Kidney (tissue), 14 donors: Measurements from ENCODE around the gene RDH14. TPM values are rescaled to one million over a fixed set of nuclear protein-coding genes. Genes with fewer than 3 reads are reported as not detected.

Source experiments
- DNase-seq, 5 donors: peaks; one replicate each; pipeline ENCODE4 v3.0.0-alpha.2; 2013 to 2020
- FAIRE-seq: peaks from 2 replicates; lab custom pipeline; 2012; peaks lifted over from hg19 to GRCh38; lab: Jason Lieb, UNC
- H3K27ac ChIP-seq, 2 donors: one replicate each; pipeline ENCODE4 v1.7.0; 2013; ENCODE audit warnings: low read depth in 2 of 2, low read length in 2 of 2, inconsistent platforms in 1 of 2
- H3K27me3 ChIP-seq: one replicate; pipeline ENCODE4 v1.7.1; 2013; ENCODE audit warnings: low read length, inconsistent platforms; ENCODE audit not compliant: control insufficient read depth, insufficient read depth
- H3K36me3 ChIP-seq, 3 donors: one replicate each; pipeline versions ENCODE4 v1.7.0 to v1.7.1; 2013; ENCODE audit warnings: low read length in 3 of 3, control low read depth in 1 of 3, inconsistent platforms in 1 of 3; ENCODE audit not compliant: insufficient read depth in 3 of 3, control insufficient read depth in 2 of 3
- H3K4me1 ChIP-seq, 3 donors: one replicate each; pipeline versions ENCODE4 v1.7.0 to v1.7.1; 2013; ENCODE audit warnings: low read length in 3 of 3, inconsistent platforms in 1 of 3, low read depth in 1 of 3; ENCODE audit not compliant: control insufficient read depth in 2 of 3, insufficient read depth in 2 of 3
- H3K4me3 ChIP-seq, 3 donors: one replicate each; pipeline versions ENCODE4 v1.7.0 to v1.8.1; 2013; ENCODE audit warnings: low read length in 3 of 3, control low read depth in 1 of 3, inconsistent platforms in 1 of 3
- H3K9ac ChIP-seq, 3 donors: one replicate each; pipeline versions ENCODE4 v1.7.0 to v1.7.1; 2013; ENCODE audit warnings: low read length in 3 of 3, control low read depth in 1 of 3, inconsistent platforms in 1 of 3
- H3K9me3 ChIP-seq, 3 donors: one replicate each; pipeline versions ENCODE4 v1.7.0 to v1.7.1; 2013; ENCODE audit warnings: low read length in 3 of 3, control low read depth in 1 of 3, inconsistent platforms in 1 of 3; ENCODE audit not compliant: control insufficient read depth in 2 of 3, insufficient read depth in 1 of 3
- CTCF ChIP-seq: IDR thresholded peaks from 3 replicates; pipeline ENCODE4 v1.5.1; 2012; ENCODE audit warnings: mild to moderate bottlenecking, moderate library complexity, borderline replicate concordance; ENCODE audit not compliant: insufficient read depth; ENCODE audit errors: extremely low read depth
- intact Hi-C: fragments of 100-400 bp; cut with DNase I; formaldehyde crosslinking; loops from one replicate; pipeline ENCODE4 v1.11.1; 2022
- polyA plus RNA-seq: library from polyadenylated mRNA; stranded (reverse); fragments of 350-450 nt; fragmentation: Illumina TruSeq; extraction: RNeasy Lipid Tissue Mini Kit (QIAGEN cat#74804); gene quantifications from one replicate; pipeline ENCODE4 v1.2.3, GENCODE V29; 2014; ENCODE audit warnings: low read depth, low replicate concordance; ENCODE audit not compliant: insufficient read depth
- total RNA-seq: library from RNA; stranded (reverse); fragmentation: NEBNext Ultra II Directional; extraction: Animal tissue kit (Norgen Biotek cat#: 25700); gene quantifications from one replicate; pipeline ENCODE4 v1.2.1, GENCODE V29; 2021
- donor health status: control.
- donor health status: control.
- donor health status: control.
- donor health status: control.
- donor health status: control.
- donor health status: DM: yes; HTN: yes; CAD: no.
- donor health status: Normal renal cell carcinoma (clear cell type).

Gene RDH14
- total and polyA plus RNA-seq, 2 donors from 2014 or later: 22.1 to 31.6 TPM

GRCh38 chr2:18506883-18507509 lies 53.5 kb downstream of the RDH14 start:
- no peak for FAIRE-seq
- no peaks in the 10 kb centered on the region for H3K27me3 ChIP-seq
- no peak overlapping the region for H3K9ac ChIP-seq
- intact Hi-C loops: no loop called here
- H3K4me1 ChIP-seq: no peaks in the 10 kb centered on the region
- H3K36me3 ChIP-seq: no peaks in the 10 kb centered on the region
- no peak for TF ChIP-seq CTCF
- no peak for DNase-seq
- H3K9me3 ChIP-seq: no peaks in the 10 kb centered on the region
- H3K4me3 ChIP-seq: no peak overlapping the region
- H3K27ac ChIP-seq: no peak overlapping the region

DNA sequence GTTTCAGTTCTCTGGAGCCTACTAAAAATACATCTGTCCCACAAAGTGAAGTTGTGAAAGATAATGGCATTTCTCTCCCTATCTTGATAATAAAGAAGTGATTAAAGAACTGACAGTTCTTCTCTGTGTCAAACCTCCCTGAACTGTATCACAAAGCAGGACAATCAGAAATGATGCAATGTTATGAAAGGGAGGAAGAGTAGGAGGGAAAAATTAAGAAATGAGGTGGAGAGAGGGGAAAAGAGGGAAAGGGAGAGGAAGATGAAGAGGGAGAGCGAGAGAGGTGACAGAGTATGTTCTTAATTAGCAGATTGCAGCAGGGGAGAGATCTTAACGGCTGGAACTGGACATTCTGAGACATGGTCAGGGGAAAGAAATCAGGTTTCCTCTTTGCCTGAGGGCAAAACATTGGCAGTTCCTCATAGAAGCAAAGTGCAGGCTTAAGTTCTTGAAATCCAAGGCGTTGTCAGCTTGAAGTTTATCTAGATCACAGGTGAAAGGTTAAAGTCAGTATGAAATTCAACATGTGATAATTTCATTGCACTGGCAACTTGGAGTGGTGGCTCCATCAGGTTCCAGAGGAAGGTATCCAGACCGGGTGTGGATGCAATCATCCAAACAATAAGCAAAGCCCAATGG lies 54.6 kb downstream of the RDH14 start:
- no peaks in the 10 kb centered on the region for H3K9me3 ChIP-seq
- H3K4me1 ChIP-seq: no peaks in the 10 kb centered on the region
- no peak for FAIRE-seq
- H3K27me3 ChIP-seq: no peaks in the 10 kb centered on the region
- H3K4me3 ChIP-seq: no peak overlapping the region
- no peak for TF ChIP-seq CTCF
- no peak for DNase-seq
- H3K9ac ChIP-seq: no peak overlapping the region
- H3K27ac ChIP-seq: no peak overlapping the region
- no peaks in the 10 kb centered on the region for H3K36me3 ChIP-seq
- intact Hi-C loops: no loop called here

Other genes starting within 250 kb of the RDH14 start
- gene NT5C1B, start 28.9 kb upstream of the RDH14 start, total RNA-seq: not detected
- gene NT5C1B, start 28.9 kb upstream of the RDH14 start, polyA plus RNA-seq: not detected